GM21447 (cell line): ENCODE data around the gene SERPINA4.
A peak's percentile ranks its signal among the peaks of the same experiment; 100 is the strongest.

Experiments used
- ATAC-seq: cut with Tn5 transposase; IDR thresholded peaks from one replicate; pipeline ENCODE4 v1.9.1; 2021; ENCODE audit not compliant: unreplicated experiment

The SERPINA4 gene

GRCh38 chr14:94542111-94542810 lies 19.0 kb upstream of the SERPINA4 start:
- ATAC-seq, result no peak

GRCh38 chr14:94542811-94543440 lies 18.3 kb upstream of the SERPINA4 start:
- no peak for ATAC-seq

DNA sequence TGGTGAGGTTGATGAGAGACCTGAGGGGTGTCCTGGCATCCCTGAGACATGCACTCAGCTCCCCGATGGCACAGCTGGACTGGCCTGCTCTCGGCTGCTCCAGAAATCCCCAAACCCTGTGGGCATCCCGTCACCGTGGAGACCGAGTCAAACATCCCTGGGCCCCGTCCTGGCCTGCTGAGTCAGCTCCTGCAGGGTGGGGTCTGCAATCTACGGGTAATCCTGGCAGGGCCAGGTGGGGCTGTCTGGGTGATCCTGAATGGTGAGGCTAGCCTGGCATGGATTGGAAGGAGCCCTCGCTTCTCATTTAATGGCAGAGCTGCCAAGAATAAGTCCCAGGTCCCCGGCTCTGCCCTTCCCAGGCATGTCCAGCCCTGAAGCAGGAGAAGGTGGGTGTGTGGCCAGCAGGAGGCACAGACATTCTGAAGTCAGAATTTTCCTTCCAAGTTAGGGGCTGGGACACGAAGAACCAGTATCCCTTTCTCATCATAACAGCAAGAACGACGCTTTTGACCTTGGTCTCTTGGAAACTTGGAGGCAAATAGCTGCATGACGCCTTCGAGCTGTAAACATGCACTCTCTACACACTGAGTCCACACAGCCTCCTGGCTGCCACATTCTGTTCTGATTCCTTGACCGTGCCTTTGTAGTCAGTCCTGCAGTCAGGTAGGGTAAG lies 17.7 kb upstream of the SERPINA4 start:
- no peak for ATAC-seq

GRCh38 chr14:94544726-94545125 lies 16.5 kb upstream of the SERPINA4 start:
- no peak for ATAC-seq

DNA sequence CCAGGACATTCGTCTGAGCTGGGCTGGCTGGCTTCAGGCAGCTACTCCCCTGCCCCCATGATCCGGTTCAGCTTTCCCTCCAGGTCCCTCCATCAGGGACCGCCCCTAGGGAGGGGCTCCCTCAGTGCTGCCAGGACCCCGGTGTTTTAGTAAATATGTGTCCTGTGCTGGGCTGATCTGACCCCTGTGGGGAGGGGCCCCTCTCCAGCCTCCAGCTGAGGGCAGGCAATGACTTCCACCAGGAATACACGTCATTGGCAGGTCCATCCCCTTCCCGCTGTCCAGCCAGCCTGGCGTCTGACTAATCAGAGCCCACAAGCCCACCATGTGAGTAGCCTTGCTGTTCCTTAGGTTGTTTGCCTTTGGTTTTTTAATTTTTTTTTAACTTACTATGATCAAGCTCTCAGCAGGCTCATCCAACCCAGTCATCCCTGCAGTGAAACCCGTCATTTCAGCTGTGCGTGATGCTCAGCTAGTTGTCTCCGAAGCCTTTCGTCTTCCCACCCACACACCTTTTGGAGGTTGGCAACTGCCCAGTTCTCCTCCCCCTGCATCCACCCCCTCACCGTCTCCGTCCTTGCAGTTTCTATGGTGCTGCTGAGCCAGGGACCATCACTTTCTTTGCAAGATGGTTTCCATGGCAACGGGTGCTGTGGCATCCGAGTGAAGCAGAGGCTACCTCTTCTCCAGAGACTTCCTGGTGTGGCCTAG lies 16.0 kb upstream of the SERPINA4 start:
- no peak for ATAC-seq

- no peak for ATAC-seq
These were observed 14.0 kb upstream of the SERPINA4 start for GRCh38 chr14:94547151-94547680.

GRCh38 chr14:94547726-94548125 lies 13.5 kb upstream of the SERPINA4 start:
- ATAC-seq, result no peak

DNA sequence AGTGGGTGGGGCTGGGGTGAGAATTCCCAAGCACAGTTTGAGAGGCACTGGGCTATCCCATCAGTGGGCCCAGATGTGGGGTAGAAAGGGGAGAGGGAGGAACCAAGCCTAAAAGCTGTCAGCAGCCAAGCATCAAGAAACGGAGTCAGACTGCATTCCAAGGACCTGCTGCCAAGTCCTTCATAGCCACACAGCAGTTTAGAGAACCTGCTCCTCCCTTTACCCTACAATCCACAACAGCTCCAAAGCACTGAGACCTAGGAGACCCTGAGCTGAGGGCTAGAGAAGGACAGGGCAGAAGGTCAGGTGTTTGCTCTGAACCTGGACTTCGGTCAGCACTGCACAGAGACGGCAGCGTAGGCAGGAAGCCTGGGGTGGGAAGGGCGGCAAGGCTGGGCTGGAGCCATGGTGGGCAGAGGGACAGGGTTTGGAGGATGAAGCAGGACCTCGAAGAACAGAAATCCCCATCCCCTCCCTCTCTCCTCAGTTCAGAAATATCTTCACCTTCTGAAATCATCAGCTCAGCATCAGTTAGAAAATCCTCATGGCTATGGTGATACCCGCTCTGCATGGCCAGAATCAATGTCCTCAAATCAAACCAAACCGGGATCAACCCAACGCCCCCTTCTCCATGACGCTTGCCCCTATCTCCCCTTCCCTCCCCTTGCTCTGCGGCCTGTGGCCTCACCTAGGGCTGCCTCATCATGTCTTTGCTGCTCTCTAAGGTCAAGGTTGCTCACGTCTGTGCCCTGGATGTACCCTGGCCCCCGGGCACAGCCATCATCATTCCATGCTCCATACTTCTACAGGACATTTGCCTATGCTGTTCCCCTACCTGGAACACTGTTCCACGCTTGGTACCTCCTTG lies 12.9 kb upstream of the SERPINA4 start:
- no peak for ATAC-seq

- ATAC-seq, result peak; percentile 55
These were observed 11.9 kb upstream of the SERPINA4 start for GRCh38 chr14:94548999-94549985.

- ATAC-seq, result no peak
These were observed 11.2 kb upstream of the SERPINA4 start for GRCh38 chr14:94550041-94550440.

GRCh38 chr14:94555991-94556390 lies 5.3 kb upstream of the SERPINA4 start:
- ATAC-seq, result no peak

GRCh38 chr14:94557327-94557726 lies 3.9 kb upstream of the SERPINA4 start:
- ATAC-seq, result no peak

DNA sequence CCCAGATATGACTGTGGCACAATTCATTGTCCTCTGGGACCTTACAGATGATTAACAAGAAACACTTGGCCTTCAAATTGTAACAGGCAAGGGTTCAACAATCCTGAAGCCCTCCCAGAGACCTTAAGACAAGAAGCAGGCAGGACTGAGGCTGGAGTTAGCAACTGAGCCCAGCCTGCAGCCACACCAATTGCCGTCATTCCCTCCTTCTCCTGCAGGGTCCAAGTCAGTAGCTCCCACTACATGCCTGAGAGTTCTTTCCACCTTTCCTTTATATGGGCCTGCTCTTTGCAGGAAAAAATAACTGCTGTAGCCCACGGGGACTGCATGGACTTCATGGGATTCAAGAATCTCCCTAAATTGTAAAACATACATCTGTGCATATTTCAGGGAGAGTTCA lies 2.4 kb upstream of the SERPINA4 start:
- ATAC-seq, result no peak

DNA sequence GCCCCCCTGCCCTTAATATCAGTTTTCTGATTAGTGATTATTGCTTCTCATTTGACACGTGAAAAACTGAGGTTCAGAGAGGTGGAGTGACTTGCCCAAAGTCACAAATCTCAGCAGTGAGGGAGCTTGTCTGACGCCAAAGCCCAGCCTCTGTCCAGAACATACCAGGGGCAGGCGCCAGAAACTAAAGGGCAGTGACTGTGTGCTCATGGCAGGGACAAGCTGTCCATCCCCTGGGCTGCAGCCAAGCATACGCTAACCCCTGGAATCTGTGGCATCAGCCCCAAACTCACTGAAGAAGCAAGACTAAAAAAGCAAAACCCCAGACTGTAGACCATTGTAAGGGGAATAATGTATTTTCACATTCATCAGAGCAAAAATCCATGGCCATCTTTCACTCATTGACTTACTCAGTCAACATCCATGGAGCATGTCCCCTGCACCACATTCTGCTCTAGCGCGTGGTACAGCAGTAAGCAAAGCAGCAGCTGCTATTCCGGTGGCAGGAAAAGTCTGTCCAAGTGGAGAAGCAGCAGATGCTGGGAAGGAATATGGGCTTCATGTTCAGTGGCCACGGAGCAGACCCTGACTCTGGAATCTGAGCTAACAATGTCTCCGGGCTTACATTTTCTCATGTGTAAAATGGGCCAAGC lies 1.5 kb upstream of the SERPINA4 start:
- ATAC-seq, result no peak

GRCh38 chr14:94560291-94560665 lies 964 bp upstream of the SERPINA4 start:
- ATAC-seq, result no peak

GRCh38 chr14:94561656-94562010 lies 391 bp downstream of the SERPINA4 start:
- no peak for ATAC-seq

DNA sequence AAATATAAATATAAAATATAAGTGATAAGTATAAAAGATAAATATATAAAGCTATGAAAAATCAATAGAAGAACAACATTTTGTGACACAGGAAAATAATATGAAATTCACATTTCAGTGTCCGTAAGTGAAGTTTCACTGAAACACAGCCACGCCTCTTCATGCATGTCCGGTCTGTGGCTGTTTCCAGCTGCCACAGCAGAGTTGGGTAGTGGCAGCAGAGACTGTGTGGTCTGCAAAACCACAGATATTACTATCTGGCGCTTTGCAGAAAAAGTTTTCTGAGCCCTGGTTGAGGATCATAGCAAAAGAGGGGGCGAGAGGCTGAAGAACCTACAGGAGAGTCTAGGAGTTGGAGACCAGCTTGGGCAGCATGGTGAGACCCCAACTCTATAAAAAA lies 780 bp downstream of the SERPINA4 start:
- ATAC-seq, result no peak

- no peak for ATAC-seq
These were observed 2.0 kb downstream of the SERPINA4 start for GRCh38 chr14:94562941-94563883.
